Activated CD4-positive, CD25-positive, alpha-beta regulatory T cell treated with anti-CD3 and anti-CD28 coated beads, Interleukin-2, amount 50 U/mL, for 72 hours (primary cell): ENCODE data around the gene UBE2E2.

Experiments used
- DNase-seq: peaks from one replicate; pipeline ENCODE4 v3.0.0; 2021

The UBE2E2 gene

DNA sequence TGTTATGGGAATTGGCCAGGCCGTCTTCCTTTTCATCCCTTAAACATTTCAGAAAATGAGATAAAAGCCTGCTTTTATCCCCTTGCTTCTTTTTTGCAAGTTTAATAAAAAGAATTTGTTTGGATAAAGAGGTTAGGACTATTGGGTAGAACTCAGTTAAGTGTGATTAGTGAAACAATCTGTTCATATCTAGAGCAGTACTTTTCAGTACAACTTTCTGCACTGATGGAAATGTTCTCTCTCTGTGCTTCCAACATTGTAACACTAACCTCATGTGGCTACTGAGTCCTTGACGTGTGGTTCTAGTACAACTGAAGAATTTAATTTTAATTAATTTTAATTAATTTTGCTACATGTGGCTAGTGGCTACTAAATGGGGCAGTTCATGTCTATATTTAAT lies 246.9 kb downstream of the UBE2E2 start:
- DNase-seq: no peak

DNA sequence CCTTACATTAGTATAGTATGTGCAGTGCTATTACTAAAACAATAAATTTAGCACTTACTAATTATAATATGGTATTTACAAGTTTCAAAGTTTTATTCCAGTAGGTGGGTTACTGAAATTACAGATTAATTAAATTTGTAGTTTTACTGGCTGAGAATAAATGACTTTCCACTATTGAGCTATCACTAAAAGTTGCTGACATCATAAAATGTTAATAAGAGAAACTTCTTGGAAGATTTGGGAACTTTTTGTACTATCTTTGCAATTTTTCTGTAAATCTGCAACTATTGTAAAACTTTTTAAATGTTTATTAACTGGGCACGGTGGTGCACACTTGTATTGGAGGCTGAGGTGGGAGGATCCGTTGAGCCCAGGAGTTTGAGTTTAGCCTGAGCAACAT lies 247.7 kb downstream of the UBE2E2 start:
- no peak for DNase-seq

DNA sequence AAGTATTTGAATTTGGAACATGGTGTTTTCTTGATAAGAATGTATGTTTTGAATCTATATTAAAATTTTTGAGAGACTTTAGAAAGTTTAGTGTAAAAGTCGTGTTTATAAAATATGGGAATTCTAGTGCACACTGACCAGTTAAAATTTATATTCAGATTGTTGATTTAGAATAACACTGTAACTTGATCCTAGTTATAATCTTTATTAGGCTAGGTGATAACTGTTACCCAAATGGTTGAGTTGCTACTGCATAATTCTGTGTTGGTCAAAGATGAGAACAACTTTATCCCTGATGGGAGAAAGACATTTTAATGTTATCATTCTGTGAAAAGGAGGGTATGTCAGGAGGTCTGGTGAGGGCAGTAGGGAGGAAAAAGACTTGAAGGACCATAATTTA lies 249.3 kb downstream of the UBE2E2 start:
- DNase-seq: no peak

DNA sequence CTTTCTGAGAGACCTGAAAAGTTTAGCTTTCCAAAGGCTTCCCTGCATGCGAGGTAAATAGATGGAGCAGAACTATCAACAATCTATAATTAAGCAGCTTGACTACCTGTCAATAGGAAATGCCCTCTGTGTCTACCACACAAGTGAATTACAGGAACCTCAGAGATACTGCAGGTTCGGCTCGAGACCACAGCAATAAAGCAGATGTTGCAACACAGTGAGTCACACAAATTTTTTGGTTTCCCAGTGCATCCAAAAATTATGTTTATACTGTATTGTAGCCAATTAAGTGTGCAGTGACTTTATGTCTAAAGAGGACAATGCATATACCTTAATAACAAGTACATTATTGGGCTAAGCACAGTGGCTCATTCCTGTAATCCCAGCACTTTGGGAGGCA lies 252.0 kb downstream of the UBE2E2 start:
- DNase-seq: no peak

DNA sequence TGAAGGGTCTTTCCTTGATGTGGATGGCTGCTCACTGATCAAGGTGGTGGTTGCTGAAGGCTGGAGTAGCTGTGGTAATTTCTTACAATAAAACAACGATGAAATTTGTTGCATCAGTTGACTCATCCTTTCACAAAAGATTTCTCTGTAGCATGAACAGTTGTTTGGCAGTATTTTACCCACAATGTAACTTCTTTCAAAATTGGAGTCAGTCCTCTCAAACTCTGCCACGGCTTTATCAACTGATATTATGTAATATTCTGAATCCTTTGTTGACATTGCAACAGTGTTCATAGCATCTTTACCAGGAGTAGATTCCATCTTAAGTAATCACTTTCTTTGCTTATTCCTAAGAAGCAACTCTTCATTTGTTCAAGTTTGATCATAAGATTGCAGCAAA lies 252.6 kb downstream of the UBE2E2 start:
- no peak for DNase-seq

DNA sequence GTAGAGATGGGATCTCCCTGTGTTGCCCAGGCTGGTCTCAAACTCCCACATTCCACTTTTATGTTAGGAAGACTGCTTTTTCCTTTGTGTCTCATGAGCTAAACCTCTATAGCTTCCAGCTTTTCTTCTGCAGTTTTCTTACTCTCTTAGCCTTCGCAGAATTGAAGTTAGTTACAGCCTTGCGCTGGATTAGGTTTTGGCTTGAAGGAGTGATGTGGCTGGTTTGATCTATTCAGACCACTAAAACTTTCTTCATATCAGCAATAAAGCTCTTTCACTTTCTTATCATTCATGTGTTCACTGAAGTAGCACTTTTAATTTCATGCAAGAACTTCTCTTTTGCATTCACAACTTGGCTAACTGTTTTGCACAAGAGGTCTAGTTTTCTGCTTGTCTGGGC lies 254.6 kb downstream of the UBE2E2 start:
- DNase-seq: no peak

DNA sequence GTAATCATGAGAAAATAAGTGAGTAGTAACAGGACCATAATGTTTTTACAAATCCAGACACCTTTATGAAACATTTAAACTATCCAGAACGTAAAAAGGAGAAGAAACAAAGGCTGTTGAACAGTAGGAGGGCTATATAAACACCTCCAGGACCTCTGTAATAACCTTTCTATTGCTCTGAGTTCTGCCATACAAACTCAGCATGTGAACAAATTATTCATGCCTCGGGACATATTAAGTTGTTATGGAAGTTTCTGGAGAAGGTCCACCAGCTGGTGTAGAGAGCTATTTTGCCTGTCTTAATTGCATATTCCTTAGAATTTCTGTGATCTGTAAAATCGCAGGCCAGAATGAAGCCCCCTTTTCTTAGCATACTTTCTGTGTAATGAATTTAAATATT lies 256.3 kb downstream of the UBE2E2 start:
- DNase-seq: no peak

DNA sequence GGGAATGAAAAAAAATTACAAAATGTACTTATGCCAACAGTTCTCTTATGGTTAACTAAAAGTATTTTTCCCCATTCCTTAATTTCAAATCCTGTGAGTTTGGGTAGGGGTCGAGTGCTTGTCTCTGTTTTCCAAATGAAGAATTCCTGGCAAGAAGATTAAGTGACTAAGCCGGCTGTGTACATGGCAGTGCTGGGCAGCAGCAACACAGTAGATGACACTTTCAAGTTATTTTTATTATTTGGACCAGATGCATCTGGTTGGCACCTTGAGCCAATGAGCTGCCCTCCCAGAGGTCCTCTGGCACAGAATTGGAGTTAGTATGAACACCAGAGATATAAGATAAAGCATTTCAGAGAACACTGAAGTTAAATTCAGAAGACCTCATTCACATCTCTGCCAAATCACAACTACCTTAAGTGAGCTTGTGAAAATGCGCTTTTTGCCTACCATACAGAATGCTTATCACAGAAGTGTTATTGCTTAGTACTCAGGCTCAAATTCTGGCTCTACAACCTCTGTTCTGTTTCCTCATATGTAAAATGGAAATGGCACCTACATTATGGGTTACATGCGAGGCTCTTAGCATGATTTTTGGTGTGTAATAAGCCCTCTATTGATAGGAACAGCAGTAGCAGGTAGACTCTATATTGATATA lies 256.9 kb downstream of the UBE2E2 start:
- DNase-seq: no peak

DNA sequence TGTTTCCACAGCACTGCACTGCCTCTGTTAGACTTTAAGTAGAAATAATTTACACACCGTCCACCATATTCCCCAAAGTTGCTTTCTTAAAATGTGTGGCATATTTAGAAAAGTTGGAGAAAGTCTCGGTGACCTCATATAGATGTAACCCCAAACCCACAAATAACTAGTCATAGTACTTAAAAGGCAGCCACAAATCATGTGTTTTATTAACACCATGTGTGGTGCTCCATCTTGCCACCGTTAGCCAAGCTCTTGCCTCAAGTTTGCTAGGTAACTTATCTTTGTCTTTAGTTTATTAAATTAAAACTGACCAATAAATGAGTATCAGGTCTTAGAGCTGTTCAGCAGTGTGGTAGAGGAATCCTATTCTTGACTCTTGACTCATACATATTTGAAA lies 257.9 kb downstream of the UBE2E2 start:
- no peak for DNase-seq

DNA sequence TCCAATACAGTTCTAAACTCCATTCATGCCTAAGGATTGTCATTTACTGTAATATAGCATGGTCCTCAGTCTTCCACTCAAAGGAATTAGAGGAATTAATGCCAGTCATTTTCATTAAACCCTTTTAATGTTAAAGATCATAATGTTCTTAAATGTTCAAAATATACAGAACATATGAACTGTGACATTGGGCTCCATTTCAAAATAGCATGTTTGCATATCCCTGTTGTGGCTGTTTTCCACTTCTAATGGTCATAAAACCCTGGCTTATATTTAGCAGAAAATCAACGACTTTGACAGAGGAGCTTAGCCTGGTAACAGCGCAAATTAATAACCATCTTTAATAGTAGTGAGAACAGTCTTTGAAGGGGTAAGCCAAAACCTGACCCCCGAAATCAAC lies 260.7 kb downstream of the UBE2E2 start:
- DNase-seq: no peak

DNA sequence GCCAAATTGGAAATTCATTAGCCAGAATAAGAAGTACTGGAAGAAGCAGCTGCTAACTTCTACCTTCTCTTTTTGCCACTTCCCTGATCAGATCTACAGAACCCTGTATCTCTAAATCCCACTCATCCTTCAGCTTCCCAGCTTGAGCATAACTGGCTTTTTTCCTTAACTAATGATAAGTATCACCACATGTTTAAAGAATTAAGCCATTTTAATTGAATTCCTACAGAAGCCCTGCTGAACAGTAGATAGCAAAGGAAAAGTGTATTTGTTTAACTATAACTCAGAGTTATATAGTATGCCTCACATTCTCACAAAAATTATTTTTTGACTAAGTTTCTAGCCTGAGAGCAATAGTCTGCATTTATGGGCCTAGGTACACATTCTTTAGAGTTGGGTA lies 262.4 kb downstream of the UBE2E2 start:
- DNase-seq: no peak

DNA sequence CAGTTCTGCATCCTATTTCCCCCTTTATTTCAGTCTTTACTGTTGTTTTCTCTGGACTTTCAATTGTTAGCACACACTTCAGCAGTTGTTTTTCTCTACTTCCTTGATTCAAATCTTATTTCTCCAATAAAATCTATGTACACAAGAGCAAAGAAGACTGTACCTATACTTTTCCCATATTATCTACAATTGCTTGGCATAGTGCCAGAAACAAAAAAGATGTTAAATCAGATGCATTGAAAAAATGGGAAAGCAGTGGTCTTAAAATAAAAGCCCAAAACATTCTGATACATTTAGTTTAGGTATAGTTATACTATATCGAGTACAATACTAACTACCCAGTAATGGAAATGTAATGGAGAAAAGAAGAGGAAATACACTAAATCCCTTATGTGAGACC lies 265.1 kb downstream of the UBE2E2 start:
- DNase-seq: no peak

DNA sequence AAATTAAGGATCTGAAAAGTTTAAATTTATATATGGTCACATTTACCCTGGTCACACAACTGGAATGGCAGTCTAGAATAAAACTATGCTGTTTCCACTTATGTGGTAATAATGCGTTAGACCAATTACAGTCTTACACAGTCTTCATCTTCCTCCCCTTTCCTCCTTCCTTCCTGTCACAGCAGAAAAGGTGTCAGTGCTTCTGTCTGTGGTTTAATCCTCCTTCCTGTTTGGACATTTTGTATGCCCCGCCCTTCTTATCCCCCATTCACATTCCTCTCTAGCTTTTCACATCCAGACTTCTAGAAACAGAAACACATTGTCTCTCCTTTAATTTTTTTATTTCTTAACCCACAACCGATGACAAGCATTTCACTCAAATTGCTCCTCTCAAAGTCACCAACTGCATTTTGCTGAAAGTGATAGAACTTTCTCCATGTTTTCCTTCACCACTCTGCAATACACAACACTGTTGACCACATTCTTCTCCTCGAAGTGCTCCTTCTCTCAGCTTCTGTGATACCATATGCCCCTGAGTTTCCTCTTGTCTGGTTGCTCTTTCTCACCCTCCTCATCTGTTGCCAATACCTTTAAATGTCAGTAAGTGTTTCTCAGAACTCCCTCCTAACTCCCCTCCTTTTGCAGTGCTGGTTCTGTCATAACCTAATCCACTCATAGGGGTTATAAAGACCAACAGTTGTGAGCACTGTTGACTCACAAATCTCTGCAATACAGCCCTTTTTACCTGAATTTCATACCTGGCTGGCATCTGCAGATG lies 271.6 kb downstream of the UBE2E2 start:
- no peak for DNase-seq

DNA sequence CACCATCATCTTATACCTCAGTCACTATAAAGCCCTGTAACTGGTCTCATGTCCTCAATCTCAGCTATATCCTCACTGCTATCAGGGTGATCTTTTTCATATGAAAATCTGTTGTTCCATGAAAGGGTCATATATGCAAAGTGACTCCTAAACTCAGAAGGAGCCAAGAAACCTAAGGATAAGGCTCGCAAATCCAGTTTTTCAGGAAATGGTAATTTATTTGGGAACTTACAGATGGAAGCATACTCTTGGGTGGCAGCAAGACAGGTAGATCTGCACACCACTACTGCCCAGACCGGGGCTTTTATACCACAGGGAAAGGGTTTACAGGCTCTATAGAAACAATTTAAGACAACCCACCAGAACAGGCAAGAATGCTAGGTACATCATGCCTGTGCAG lies 272.3 kb downstream of the UBE2E2 start:
- no peak for DNase-seq

DNA sequence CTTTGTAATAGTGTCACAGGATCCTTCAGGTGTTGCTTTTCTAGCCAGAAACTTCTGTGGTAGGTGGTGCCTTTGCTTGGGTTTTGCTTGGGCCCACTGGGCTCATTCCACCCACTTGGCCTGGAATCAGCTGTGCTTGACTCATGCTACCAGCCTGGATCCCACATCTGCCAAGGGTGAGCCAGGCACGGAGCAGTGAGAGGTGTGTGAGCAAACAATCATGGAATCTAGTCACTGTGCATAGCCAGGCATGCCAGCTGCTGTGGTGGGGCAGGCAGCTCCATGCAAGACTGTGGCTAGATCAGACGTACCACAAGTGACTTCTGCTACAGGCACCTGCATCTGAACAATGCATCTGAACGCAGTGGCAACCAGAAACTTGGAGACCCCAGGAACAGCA lies 275.9 kb downstream of the UBE2E2 start:
- no peak for DNase-seq

DNA sequence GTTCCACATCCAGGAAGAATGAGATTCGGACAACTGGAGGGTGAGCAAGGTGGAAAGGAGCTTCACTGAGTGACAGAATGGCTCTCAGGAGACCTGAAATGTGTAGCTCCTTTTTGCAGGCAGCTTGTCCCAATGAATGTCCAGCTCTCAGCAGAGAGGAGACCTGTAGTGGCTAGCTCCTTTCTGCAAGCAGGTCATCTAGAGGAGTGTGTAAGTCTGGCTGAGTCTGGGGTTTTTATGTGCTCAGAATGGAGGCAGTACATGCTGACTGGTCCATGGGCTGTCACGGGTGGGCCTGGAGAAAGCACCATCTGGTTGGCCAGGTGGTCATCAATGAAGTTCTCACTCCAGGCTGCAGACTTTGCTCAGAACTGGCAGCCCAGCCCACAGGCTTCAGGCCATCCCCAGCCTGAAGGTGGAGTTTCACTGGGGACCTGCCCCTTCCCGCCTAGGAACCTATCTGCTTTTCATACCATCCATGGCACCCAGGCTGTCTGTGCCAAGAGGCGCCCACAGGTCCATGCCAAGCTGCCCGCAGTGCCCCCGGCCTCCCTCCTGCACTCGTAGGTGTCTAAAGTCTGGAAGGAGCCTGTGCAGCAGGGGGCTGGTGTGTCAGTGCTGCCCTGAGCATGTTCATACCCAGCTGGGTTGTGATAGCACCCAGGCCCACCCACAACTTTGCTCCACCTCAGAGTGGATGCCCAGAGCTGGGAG lies 276.6 kb downstream of the UBE2E2 start:
- no peak for DNase-seq

DNA sequence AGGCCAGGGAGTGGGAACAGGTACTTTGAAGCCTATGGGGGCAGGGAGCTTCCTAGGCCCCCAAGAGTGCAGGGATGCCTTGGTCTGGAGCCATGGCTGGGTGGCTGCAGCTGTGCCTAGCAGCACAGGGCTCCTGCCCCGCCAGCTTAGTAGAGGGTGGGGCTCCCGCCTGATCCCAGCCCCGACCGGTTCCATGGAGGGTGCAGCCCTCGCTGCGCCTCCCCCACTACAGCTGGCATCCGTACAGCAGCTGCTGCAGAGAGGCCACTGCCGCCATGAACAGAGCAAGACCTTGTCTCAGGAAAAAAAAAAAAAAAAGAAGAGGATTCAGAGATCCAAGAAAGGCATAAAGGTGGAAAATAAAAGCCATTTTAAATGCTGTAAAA lies 277.2 kb downstream of the UBE2E2 start:
- no peak for DNase-seq

DNA sequence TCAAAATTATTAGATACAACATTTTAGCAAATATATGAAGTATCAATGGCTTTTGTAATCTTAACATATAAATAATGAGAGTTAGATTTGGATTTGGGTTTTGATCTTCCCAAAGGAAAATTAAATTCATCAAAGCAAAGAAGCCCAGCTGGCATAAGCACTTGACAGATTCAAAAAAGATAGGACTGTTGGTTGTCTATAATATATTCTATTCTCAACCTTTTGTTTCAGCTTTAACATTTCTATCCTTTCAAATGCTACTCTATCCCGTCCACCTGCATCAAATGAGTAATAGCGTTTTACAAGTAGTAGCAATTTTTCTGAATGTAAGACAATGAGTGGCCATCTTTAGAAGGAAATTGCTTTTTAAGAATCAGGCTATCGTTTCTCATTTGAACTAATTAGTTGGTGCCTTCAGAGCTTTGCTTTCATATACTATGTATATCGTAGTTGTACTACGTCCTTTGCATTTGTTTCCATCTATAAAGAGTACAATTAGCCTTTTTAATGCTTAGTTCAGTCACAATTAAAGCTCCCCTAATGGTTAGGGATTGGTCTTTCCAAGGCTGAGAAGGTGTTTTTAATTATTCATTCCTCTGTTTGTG lies 278.0 kb downstream of the UBE2E2 start:
- no peak for DNase-seq

DNA sequence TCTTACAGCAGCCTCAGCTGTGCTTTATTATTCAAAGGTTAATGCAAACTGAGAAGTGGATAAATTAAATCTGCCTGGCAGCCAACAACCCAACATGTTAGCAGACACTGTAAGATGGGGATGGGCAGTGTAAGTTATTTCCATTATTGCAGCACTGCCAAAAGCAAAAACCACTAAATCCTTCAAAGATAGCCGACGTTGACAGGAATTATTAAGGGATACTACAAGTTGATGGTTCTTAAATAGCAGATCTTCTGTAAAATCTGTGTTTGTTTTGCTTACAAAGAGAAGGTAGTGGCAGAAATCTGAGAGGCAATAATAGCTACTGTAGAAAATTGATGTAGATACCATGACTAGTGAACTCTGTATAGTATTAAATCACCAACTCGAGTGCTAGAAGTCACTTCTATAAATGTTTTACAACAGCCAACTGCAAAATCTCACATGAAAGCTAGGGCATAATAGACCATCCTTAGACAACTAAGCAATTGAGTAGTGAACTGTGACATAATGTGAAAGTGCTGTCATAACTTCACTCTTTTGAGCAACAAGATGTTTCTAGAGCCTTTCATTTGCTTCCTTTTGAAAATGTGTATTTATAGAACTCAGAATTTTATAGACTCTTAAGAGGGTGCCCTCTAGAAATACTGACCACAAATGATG lies 278.6 kb downstream of the UBE2E2 start:
- no peak for DNase-seq

DNA sequence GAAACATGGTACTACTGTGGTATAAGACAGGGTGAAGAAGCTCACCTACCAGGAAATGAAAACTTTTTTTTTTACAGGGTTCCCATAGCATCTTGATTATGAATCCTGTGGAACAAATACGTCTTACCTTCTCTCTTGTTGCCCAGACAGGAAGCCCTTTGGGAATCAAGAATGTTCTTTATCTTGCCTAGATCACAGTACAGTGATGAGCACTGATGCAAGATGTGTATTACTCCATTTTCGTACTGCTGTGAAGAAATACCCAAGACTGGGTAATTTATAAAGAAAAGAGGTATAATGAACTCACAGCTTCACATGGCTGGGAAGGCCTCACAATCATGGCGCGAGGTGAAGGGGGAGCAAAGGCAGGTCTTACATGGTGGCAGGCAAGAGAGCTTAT lies 281.3 kb downstream of the UBE2E2 start:
- DNase-seq: no peak

DNA sequence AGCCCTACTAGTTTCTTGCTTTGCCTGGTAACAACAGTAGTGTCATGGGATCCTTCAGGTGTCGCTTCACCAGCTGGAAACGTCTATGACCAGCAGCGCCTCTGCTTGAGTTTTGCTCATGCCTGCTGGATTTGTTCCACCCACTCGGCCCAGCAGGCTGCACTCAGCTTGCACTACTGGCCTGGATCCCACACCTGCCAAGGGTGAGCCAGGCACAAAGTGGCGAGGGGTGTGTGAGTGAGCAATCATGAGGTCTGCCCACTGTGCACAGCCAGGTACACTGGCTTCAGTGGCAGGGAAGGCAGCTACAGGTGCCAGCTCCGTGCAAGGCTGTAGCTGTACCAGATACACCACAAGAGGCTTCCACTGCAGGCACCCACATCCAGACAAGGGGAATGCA lies 282.8 kb downstream of the UBE2E2 start:
- no peak for DNase-seq

DNA sequence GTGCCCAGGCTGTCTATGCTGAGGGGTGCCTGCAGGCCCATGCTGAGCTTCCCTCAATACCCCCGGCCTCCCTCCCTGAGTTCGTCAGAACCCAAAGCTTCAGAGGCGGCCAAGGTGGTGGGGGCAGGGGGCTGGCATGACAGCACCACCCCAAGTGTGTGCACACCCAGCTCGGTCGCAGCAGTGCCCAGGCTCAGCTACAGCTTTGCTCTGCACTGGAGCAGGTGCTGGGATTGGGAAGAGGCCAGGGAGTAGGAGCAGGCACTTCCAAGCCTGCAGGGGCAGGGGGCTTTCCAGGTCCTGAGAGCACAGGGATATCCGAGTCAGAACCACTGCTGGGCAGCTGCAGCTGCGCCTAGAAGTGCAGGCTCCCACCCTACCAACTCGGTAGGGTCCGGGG lies 283.9 kb downstream of the UBE2E2 start:
- DNase-seq: no peak

DNA sequence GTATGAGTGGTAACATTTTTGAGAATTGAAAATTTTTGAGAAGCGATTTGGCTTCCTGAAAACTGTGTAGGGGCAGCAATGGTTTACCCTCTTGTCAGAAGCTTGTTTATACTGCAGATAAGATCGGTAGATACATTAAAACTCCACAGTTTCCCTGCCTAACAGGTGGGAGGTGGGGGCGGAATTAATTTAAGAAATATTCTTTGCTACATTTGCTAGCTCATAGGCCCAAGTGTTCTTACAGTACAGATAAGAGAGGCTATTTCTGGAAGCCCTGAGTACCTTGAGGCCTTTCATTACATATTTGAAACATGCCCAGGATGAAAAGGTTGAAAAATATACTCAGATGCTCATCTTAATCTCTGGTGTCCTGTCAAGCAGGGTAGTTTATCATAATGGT lies 285.5 kb downstream of the UBE2E2 start:
- no peak for DNase-seq
